SU-DHL-6 (cell line): ENCODE data around the gene TRIM29.

Experiments used
- EZH2phosphoT487 ChIP-seq: fragments of 200-600 bp; sonication (generic), shearing (Covaris generic); conservative IDR thresholded peaks from 2 replicates; pipeline ENCODE4 v1.6.1; 2018; ENCODE audit warnings: mild to moderate bottlenecking, antibody characterized with exemption, low read length, moderate library complexity, mixed read lengths
- TF ChIP-seq, protein P1 (sequence below): fragments of 200-600 bp; sonication (generic); IDR thresholded peaks from one replicate; pipeline ENCODE4 v1.5.1; 2017; ENCODE audit warnings: antibody characterized with exemption, mild to moderate bottlenecking, low read length, moderate library complexity; ENCODE audit not compliant: insufficient read depth, poor library complexity, severe bottlenecking

DNA sequence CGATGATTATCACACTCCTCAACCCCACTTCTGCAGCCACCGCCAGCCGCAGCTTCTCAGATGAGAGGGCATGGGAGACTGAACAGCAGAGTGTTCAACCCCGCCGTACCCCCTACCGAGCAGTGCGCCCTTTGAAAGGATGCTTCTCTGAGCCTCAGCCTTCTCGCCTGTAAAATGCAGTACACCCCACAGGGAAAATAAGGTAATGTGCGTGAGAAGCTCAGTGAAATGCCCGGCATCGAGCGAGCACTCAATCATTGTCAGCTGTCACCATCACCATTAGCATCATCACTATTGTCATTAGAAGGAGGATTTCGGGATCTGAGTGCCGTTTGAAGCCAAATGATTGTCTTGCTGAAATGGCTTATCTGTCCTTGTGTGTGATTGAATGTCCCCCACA is 13.6 kb downstream of the TRIM29 start:
- TF ChIP-seq, protein P1, sequence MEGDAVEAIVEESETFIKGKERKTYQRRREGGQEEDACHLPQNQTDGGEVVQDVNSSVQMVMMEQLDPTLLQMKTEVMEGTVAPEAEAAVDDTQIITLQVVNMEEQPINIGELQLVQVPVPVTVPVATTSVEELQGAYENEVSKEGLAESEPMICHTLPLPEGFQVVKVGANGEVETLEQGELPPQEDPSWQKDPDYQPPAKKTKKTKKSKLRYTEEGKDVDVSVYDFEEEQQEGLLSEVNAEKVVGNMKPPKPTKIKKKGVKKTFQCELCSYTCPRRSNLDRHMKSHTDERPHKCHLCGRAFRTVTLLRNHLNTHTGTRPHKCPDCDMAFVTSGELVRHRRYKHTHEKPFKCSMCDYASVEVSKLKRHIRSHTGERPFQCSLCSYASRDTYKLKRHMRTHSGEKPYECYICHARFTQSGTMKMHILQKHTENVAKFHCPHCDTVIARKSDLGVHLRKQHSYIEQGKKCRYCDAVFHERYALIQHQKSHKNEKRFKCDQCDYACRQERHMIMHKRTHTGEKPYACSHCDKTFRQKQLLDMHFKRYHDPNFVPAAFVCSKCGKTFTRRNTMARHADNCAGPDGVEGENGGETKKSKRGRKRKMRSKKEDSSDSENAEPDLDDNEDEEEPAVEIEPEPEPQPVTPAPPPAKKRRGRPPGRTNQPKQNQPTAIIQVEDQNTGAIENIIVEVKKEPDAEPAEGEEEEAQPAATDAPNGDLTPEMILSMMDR: no peak
- TF ChIP-seq EZH2phosphoT487: no peak
